Activated gamma-delta T cell treated with anti-CD3 and anti-CD28 coated beads, Interleukin-2, amount 50 U/mL, for 16 hours (primary cell): ENCODE data around the gene SHANK1.
A peak's percentile ranks its signal among the peaks of the same experiment; 100 is the strongest.

ENCODE experiments used
- DNase-seq: peaks from one replicate; pipeline ENCODE4 v3.0.0-alpha.2; 2020; ENCODE audit warnings: low read depth

The SHANK1 gene

GRCh38 chr19:50728084-50728737 is 8.6 kb upstream of the SHANK1 start:
- peak; percentile 67 for DNase-seq

GRCh38 chr19:50725911-50726230 is 6.3 kb upstream of the SHANK1 start:
- no peak for DNase-seq

- no peak for DNase-seq
Observed at GRCh38 chr19:50725218-50725910, 5.8 kb upstream of the SHANK1 start.

GRCh38 chr19:50724522-50725217 is 5.1 kb upstream of the SHANK1 start:
- DNase-seq = peak; percentile 92

GRCh38 chr19:50723735-50724521 is 4.3 kb upstream of the SHANK1 start:
- no peak for DNase-seq

GRCh38 chr19:50723069-50723468 is 3.5 kb upstream of the SHANK1 start, which contains the start of gene CLEC11A:
Gene CLEC11A (plus strand): TSS chr19:50723364. CDS start chr19:50723526, 162 bp downstream.
- DNase-seq = no peak

- DNase-seq = no peak
Observed at GRCh38 chr19:50722201-50723013, 2.8 kb upstream of the SHANK1 start.

- DNase-seq = no peak
Observed at GRCh38 chr19:50721441-50722137, 2.0 kb upstream of the SHANK1 start.

- DNase-seq = no peak
Observed at GRCh38 chr19:50720921-50721381, 1.3 kb upstream of the SHANK1 start.

- no peak for DNase-seq
Observed at GRCh38 chr19:50720181-50720920, 749 bp upstream of the SHANK1 start.

- DNase-seq = no peak
Observed at GRCh38 chr19:50719119-50719435, 525 bp downstream of the SHANK1 start.

GRCh38 chr19:50718255-50719118 is 1.1 kb downstream of the SHANK1 start:
- DNase-seq = no peak

- no peak for DNase-seq
Observed at GRCh38 chr19:50717891-50718254, 1.7 kb downstream of the SHANK1 start.

GRCh38 chr19:50717026-50717723 is 2.4 kb downstream of the SHANK1 start:
- DNase-seq = no peak

GRCh38 chr19:50716178-50717025 is 3.2 kb downstream of the SHANK1 start:
- no peak for DNase-seq

- DNase-seq = no peak
Observed at GRCh38 chr19:50713556-50714236, 5.9 kb downstream of the SHANK1 start.

- DNase-seq = no peak
Observed at GRCh38 chr19:50712833-50713232, 6.8 kb downstream of the SHANK1 start.
